ENCODE results near the gene CAP2.

Gene CAP2

GRCh38 chr6:17355404-17355774, 38.0 kb upstream of the CAP2 start:
- ATAC-seq: no peak
- TF ChIP-seq ZNF8 (CRISPR knock-in tag; IDR thresholded peaks at IDR 0.05): no peak
- no peak for TF ChIP-seq TCF4 (CRISPR knock-in tag; IDR thresholded peaks at IDR 0.05; ENCODE audit: borderline replicate concordance)
- TF ChIP-seq ZNF70 (CRISPR knock-in tag; IDR thresholded peaks at IDR 0.05): no peak
- TF ChIP-seq PPARA (CRISPR knock-in tag; IDR thresholded peaks at IDR 0.05; ENCODE audit: borderline replicate concordance): no peak

GRCh38 chr6:17358515-17358914, 34.9 kb upstream of the CAP2 start:
- no peak for TF ChIP-seq ARNTL (CRISPR knock-in tag; IDR thresholded peaks at IDR 0.05; ENCODE audit: borderline replicate concordance, low read depth)
- TF ChIP-seq CREB5 (CRISPR knock-in tag; IDR thresholded peaks at IDR 0.05; ENCODE audit: low read depth): no peak
- TF ChIP-seq CSDC2 (CRISPR knock-in tag; IDR thresholded peaks at IDR 0.05): no peak
- no peak for TF ChIP-seq ZC3H10 (CRISPR knock-in tag; IDR thresholded peaks at IDR 0.05)
- no peak for TF ChIP-seq ESRRG (CRISPR knock-in tag; IDR thresholded peaks at IDR 0.05)
- no peak for TF ChIP-seq TSHZ2 (CRISPR knock-in tag; IDR thresholded peaks at IDR 0.05)
- no peak for TF ChIP-seq PPARA (CRISPR knock-in tag; IDR thresholded peaks at IDR 0.05; ENCODE audit: borderline replicate concordance)
- TF ChIP-seq TOX (CRISPR knock-in tag; IDR thresholded peaks at IDR 0.05; ENCODE audit: borderline replicate concordance): no peak
- no peak for TF ChIP-seq RARB (CRISPR knock-in tag; IDR thresholded peaks at IDR 0.05)
- no peak for TF ChIP-seq GLIS3 (CRISPR knock-in tag; IDR thresholded peaks at IDR 0.05)
- TF ChIP-seq ZNF8 (CRISPR knock-in tag; IDR thresholded peaks at IDR 0.05): no peak
- no peak for ATAC-seq

- TF ChIP-seq PATZ1 (CRISPR knock-in tag; IDR thresholded peaks at IDR 0.05; ENCODE audit: borderline replicate concordance) (no peak), ZNF8 (CRISPR knock-in tag; IDR thresholded peaks at IDR 0.05) (no peak), SNAI2 (CRISPR knock-in tag; IDR thresholded peaks at IDR 0.05) (no peak), ZNF70 (CRISPR knock-in tag; IDR thresholded peaks at IDR 0.05) (no peak), ZC3H10 (CRISPR knock-in tag; IDR thresholded peaks at IDR 0.05) (no peak), ISL1 (CRISPR knock-in tag; IDR thresholded peaks at IDR 0.05) (no peak), ZFP30 (CRISPR knock-in tag; IDR thresholded peaks at IDR 0.05) (no peak), ZNF565 (CRISPR knock-in tag; conservative IDR thresholded peaks at IDR 0.05; ENCODE audit: low read depth) (no peak), BACH2 (CRISPR knock-in tag; IDR thresholded peaks at IDR 0.05; ENCODE audit: borderline replicate concordance) (no peak), RARB (CRISPR knock-in tag; IDR thresholded peaks at IDR 0.05) (no peak), ZFP3 (CRISPR knock-in tag; IDR thresholded peaks at IDR 0.05) (no peak), CREB5 (CRISPR knock-in tag; IDR thresholded peaks at IDR 0.05; ENCODE audit: low read depth) (no peak), CSDC2 (CRISPR knock-in tag; IDR thresholded peaks at IDR 0.05) (no peak), PPARA (CRISPR knock-in tag; IDR thresholded peaks at IDR 0.05; ENCODE audit: borderline replicate concordance) (no peak), TOX (CRISPR knock-in tag; IDR thresholded peaks at IDR 0.05; ENCODE audit: borderline replicate concordance) (no peak), GLIS3 (CRISPR knock-in tag; IDR thresholded peaks at IDR 0.05) (no peak), ESRRG (CRISPR knock-in tag; IDR thresholded peaks at IDR 0.05) (no peak), ARNTL (CRISPR knock-in tag; IDR thresholded peaks at IDR 0.05; ENCODE audit: borderline replicate concordance, low read depth) (no peak)
- no peak for ATAC-seq
These were observed 32.8 kb upstream of the CAP2 start for GRCh38 chr6:17360564-17360963.

- ATAC-seq: no peak
These were observed 32.4 kb upstream of the CAP2 start for GRCh38 chr6:17361013-17361412.

More at GRCh38 chr6:17361013-17361412, 32.4 kb upstream of the CAP2 start:
- TF ChIP-seq RARB (CRISPR knock-in tag; IDR thresholded peaks at IDR 0.05): no peak
- TF ChIP-seq TCF4 (CRISPR knock-in tag; IDR thresholded peaks at IDR 0.05; ENCODE audit: borderline replicate concordance): no peak
- TF ChIP-seq ZNF70 (CRISPR knock-in tag; IDR thresholded peaks at IDR 0.05): no peak
- TF ChIP-seq ZFP30 (CRISPR knock-in tag; IDR thresholded peaks at IDR 0.05): no peak
- TF ChIP-seq TOX (CRISPR knock-in tag; IDR thresholded peaks at IDR 0.05; ENCODE audit: borderline replicate concordance): no peak
- TF ChIP-seq CREB5 (CRISPR knock-in tag; IDR thresholded peaks at IDR 0.05; ENCODE audit: low read depth): no peak
- TF ChIP-seq ISL1 (CRISPR knock-in tag; IDR thresholded peaks at IDR 0.05): no peak
- no peak for TF ChIP-seq ZNF565 (CRISPR knock-in tag; conservative IDR thresholded peaks at IDR 0.05; ENCODE audit: low read depth)
- no peak for TF ChIP-seq BACH2 (CRISPR knock-in tag; IDR thresholded peaks at IDR 0.05; ENCODE audit: borderline replicate concordance)
- TF ChIP-seq POU6F1 (CRISPR knock-in tag; IDR thresholded peaks at IDR 0.05; ENCODE audit: borderline replicate concordance, low read depth): no peak
